ENCODE data around the gene TMEM203. TPM values are rescaled to one million over a fixed set of nuclear protein-coding genes. Genes with fewer than 3 reads are reported as not detected.

Gene TMEM203
- total and polyA plus RNA-seq, 2 experiments from 2014 or later: 32.7 to 53.4 TPM

DNA sequence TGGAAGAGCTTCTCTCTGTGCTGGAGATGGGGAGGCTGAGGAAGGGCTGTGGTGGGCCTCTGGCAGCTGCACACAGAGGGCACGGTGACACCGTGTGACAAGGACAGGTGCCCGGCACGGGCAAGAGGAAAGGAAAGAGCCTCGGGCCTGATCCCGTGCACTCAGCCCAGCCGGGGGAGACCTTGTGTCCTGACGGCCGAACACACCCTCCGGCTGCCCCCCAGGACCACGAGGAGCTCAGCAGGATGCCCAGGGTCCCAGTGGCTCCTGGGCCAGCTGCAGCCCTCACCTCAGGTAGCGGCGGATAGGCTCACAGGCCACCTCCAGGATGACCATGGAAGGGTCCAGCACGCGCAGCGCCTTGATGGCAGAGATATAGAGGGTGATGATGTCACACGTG is 22.6 kb downstream of the TMEM203 start:
- peaks cover 3% of the 10 kb centered on the region for H3K4me1 Mint-ChIP-seq
- no peak overlapping the region for H3K27ac Mint-ChIP-seq
- Histone ChIP-seq H3K4me3 (no peak overlapping the region), H3K4me2 (no peak overlapping the region), H3F3A (replicated peaks; ENCODE audit: low read depth) (0 out of 2 replicates have a peak, but pooled peaks cover 4% of the 10 kb centered on the region), H2AFZ (no peak overlapping the region), H3K27me3 (ENCODE audit: insufficient read depth) (no peaks in the 10 kb centered on the region), H3K9me2 (ENCODE audit: insufficient read depth) (no peaks in the 10 kb centered on the region), H3K4me1 (ENCODE audit: insufficient read depth) (peaks cover 6% of the 10 kb centered on the region; the same call in 1 of the 2 replicates), H3K27ac (ENCODE audit: low read depth) (no peak overlapping the region), H3K36me3 (ENCODE audit: insufficient read depth) (no peaks in the 10 kb centered on the region), H3K79me2 (replicated peaks; ENCODE audit: insufficient read depth) (peaks cover 16% of the 10 kb centered on the region), H4K20me1 (replicated peaks; ENCODE audit: insufficient read depth) (0 out of 2 replicates have a peak, but pooled peaks cover 5% of the 10 kb centered on the region)
- no peaks in the 10 kb centered on the region for H3K9me3 Mint-ChIP-seq
- H3K36me3 Mint-ChIP-seq (ENCODE audit: low read depth): peaks cover 21% of the 10 kb centered on the region
- H3K27me3 Mint-ChIP-seq (ENCODE audit: insufficient read depth, low read depth, poor library complexity): peaks cover 8% of the 10 kb centered on the region
- ATAC-seq: no peak
- no peak for TF ChIP-seq POLR2AphosphoS5 (IDR thresholded peaks at IDR 0.05; ENCODE audit: low read depth)
- TF ChIP-seq, protein P1, sequence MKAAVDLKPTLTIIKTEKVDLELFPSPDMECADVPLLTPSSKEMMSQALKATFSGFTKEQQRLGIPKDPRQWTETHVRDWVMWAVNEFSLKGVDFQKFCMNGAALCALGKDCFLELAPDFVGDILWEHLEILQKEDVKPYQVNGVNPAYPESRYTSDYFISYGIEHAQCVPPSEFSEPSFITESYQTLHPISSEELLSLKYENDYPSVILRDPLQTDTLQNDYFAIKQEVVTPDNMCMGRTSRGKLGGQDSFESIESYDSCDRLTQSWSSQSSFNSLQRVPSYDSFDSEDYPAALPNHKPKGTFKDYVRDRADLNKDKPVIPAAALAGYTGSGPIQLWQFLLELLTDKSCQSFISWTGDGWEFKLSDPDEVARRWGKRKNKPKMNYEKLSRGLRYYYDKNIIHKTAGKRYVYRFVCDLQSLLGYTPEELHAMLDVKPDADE (IDR thresholded peaks at IDR 0.05): no peak
- TF ChIP-seq, protein P2, sequence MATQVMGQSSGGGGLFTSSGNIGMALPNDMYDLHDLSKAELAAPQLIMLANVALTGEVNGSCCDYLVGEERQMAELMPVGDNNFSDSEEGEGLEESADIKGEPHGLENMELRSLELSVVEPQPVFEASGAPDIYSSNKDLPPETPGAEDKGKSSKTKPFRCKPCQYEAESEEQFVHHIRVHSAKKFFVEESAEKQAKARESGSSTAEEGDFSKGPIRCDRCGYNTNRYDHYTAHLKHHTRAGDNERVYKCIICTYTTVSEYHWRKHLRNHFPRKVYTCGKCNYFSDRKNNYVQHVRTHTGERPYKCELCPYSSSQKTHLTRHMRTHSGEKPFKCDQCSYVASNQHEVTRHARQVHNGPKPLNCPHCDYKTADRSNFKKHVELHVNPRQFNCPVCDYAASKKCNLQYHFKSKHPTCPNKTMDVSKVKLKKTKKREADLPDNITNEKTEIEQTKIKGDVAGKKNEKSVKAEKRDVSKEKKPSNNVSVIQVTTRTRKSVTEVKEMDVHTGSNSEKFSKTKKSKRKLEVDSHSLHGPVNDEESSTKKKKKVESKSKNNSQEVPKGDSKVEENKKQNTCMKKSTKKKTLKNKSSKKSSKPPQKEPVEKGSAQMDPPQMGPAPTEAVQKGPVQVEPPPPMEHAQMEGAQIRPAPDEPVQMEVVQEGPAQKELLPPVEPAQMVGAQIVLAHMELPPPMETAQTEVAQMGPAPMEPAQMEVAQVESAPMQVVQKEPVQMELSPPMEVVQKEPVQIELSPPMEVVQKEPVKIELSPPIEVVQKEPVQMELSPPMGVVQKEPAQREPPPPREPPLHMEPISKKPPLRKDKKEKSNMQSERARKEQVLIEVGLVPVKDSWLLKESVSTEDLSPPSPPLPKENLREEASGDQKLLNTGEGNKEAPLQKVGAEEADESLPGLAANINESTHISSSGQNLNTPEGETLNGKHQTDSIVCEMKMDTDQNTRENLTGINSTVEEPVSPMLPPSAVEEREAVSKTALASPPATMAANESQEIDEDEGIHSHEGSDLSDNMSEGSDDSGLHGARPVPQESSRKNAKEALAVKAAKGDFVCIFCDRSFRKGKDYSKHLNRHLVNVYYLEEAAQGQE (IDR thresholded peaks at IDR 0.05; ENCODE audit: unreplicated experiment): no peak
- no peak for TF ChIP-seq JUNB (IDR thresholded peaks at IDR 0.05; ENCODE audit: unreplicated experiment)
- TF ChIP-seq STAT1 (IDR thresholded peaks at IDR 0.05; ENCODE audit: unreplicated experiment): no peak
- TF ChIP-seq, protein P3, sequence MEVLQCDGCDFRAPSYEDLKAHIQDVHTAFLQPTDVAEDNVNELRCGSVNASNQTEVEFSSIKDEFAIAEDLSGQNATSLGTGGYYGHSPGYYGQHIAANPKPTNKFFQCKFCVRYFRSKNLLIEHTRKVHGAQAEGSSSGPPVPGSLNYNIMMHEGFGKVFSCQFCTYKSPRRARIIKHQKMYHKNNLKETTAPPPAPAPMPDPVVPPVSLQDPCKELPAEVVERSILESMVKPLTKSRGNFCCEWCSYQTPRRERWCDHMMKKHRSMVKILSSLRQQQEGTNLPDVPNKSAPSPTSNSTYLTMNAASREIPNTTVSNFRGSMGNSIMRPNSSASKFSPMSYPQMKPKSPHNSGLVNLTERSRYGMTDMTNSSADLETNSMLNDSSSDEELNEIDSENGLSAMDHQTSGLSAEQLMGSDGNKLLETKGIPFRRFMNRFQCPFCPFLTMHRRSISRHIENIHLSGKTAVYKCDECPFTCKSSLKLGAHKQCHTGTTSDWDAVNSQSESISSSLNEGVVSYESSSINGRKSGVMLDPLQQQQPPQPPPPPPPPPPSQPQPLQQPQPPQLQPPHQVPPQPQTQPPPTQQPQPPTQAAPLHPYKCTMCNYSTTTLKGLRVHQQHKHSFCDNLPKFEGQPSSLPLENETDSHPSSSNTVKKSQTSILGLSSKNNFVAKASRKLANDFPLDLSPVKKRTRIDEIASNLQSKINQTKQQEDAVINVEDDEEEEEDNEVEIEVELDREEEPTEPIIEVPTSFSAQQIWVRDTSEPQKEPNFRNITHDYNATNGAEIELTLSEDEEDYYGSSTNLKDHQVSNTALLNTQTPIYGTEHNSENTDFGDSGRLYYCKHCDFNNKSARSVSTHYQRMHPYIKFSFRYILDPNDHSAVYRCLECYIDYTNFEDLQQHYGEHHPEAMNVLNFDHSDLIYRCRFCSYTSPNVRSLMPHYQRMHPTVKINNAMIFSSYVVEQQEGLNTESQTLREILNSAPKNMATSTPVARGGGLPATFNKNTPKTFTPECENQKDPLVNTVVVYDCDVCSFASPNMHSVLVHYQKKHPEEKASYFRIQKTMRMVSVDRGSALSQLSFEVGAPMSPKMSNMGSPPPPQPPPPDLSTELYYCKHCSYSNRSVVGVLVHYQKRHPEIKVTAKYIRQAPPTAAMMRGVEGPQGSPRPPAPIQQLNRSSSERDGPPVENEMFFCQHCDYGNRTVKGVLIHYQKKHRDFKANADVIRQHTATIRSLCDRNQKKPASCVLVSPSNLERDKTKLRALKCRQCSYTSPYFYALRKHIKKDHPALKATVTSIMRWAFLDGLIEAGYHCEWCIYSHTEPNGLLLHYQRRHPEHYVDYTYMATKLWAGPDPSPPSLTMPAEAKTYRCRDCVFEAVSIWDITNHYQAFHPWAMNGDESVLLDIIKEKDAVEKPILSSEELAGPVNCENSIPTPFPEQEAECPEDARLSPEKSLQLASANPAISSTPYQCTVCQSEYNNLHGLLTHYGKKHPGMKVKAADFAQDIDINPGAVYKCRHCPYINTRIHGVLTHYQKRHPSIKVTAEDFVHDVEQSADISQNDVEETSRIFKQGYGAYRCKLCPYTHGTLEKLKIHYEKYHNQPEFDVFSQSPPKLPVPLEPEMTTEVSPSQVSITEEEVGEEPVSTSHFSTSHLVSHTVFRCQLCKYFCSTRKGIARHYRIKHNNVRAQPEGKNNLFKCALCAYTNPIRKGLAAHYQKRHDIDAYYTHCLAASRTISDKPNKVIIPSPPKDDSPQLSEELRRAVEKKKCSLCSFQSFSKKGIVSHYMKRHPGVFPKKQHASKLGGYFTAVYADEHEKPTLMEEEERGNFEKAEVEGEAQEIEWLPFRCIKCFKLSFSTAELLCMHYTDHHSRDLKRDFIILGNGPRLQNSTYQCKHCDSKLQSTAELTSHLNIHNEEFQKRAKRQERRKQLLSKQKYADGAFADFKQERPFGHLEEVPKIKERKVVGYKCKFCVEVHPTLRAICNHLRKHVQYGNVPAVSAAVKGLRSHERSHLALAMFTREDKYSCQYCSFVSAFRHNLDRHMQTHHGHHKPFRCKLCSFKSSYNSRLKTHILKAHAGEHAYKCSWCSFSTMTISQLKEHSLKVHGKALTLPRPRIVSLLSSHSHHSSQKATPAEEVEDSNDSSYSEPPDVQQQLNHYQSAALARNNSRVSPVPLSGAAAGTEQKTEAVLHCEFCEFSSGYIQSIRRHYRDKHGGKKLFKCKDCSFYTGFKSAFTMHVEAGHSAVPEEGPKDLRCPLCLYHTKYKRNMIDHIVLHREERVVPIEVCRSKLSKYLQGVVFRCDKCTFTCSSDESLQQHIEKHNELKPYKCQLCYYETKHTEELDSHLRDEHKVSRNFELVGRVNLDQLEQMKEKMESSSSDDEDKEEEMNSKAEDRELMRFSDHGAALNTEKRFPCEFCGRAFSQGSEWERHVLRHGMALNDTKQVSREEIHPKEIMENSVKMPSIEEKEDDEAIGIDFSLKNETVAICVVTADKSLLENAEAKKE (CRISPR knock-in tag; IDR thresholded peaks at IDR 0.05): no peak
- no peak for TF ChIP-seq ZNF331 (CRISPR knock-in tag; IDR thresholded peaks at IDR 0.05; ENCODE audit: low read depth)
- TF ChIP-seq EZH2 (IDR thresholded peaks at IDR 0.05; ENCODE audit: low read depth, unreplicated experiment): no peak
- no peak overlapping the region for H3K4me3 Mint-ChIP-seq
- DNase-seq (ENCODE audit: low spot score): no peak
